ENCODE results near the gene ELAVL4.

GRCh38 chr1:50126927-50127715, 18.4 kb downstream of the ELAVL4 start:
- TF ChIP-seq CTCF (IDR thresholded peaks at IDR 0.05) (no peak), POLR2A (IDR thresholded peaks at IDR 0.05) (no peak)

All from lower leg skin (tissue), 3 donors.